RWPE2 (cell line): Measurements from ENCODE around the gene EGFLAM.

Experiments used
- ATAC-seq: fragments of 200-7000 bp; cut with Tn5 transposase; 3 replicates; pipeline ENCODE4 v1.9.1; 2021; ENCODE audit warnings: low read depth
- DNase-seq: peaks from one replicate; pipeline ENCODE4 v3.0.0-alpha.2; 2020; ENCODE audit warnings: low spot score
- H3K27ac ChIP-seq: fragments of 450-650 bp; 2 replicates; pipeline ENCODE4 v1.5.1; 2017; ENCODE audit warnings: mild to moderate bottlenecking; ENCODE audit not compliant: poor library complexity, severe bottlenecking
- H3K27me3 ChIP-seq: fragments of 250-450 bp; sonication (Bioruptor Pico); 2 replicates; pipeline ENCODE4 v1.5.1; 2021; ENCODE audit warnings: mild to moderate bottlenecking, moderate library complexity; ENCODE audit not compliant: insufficient read depth, poor library complexity, severe bottlenecking
- H3K36me3 ChIP-seq: fragments of 250-450 bp; sonication (Bioruptor Pico); 2 replicates; pipeline ENCODE4 v1.5.1; 2020; ENCODE audit warnings: low read depth, mild to moderate bottlenecking, moderate library complexity
- H3K4me1 ChIP-seq: fragments of 250-450 bp; sonication (Bioruptor Pico); 2 replicates; pipeline ENCODE4 v1.5.1; 2021; ENCODE audit warnings: mild to moderate bottlenecking, moderate library complexity; ENCODE audit not compliant: insufficient read depth, poor library complexity, severe bottlenecking
- H3K4me3 ChIP-seq: fragments of 250-450 bp; sonication (Bioruptor Pico); 2 replicates; pipeline ENCODE4 v1.5.1; 2021; ENCODE audit warnings: mild to moderate bottlenecking, moderate library complexity; ENCODE audit not compliant: severe bottlenecking
- H3K9me3 ChIP-seq: fragments of 250-450 bp; sonication (Bioruptor Pico); 2 replicates; pipeline ENCODE4 v1.5.1; 2021; ENCODE audit warnings: mild to moderate bottlenecking, moderate library complexity; ENCODE audit not compliant: severe bottlenecking
- CTCF ChIP-seq: fragments of 450-650 bp; IDR thresholded peaks from one replicate; pipeline ENCODE4 v1.5.1; 2017; ENCODE audit warnings: mild to moderate bottlenecking, moderate library complexity; ENCODE audit not compliant: poor library complexity, severe bottlenecking

Gene EGFLAM

GRCh38 chr5:38263983-38264382 is 5.6 kb downstream of the EGFLAM start:
- ATAC-seq: no peak
- no peaks in the 10 kb centered on the region for H3K4me1 ChIP-seq
- no peak for TF ChIP-seq CTCF
- no peaks in the 10 kb centered on the region for H3K36me3 ChIP-seq
- peaks cover 71% of the 10 kb centered on the region for H3K27me3 ChIP-seq
- no peak for DNase-seq
- no peak overlapping the region for H3K27ac ChIP-seq
- H3K9me3 ChIP-seq: no peaks in the 10 kb centered on the region
- H3K4me3 ChIP-seq: no peak overlapping the region

GRCh38 chr5:38265546-38266179 is 7.3 kb downstream of the EGFLAM start:
- no peak for DNase-seq
- ATAC-seq: peak; percentile 89
- Histone ChIP-seq H3K9me3 (no peaks in the 10 kb centered on the region), H3K4me1 (no peaks in the 10 kb centered on the region), H3K36me3 (no peaks in the 10 kb centered on the region), H3K4me3 (no peak overlapping the region), H3K27ac (no peak overlapping the region), H3K27me3 (peaks cover 55% of the 10 kb centered on the region)
- TF ChIP-seq CTCF: peak; percentile 96

- Histone ChIP-seq H3K4me3 (no peak overlapping the region), H3K27ac (no peak overlapping the region), H3K27me3 (peaks cover 37% of the 10 kb centered on the region), H3K36me3 (no peaks in the 10 kb centered on the region), H3K4me1 (no peaks in the 10 kb centered on the region), H3K9me3 (no peaks in the 10 kb centered on the region)
- DNase-seq (no peak), ATAC-seq (no peak)
- TF ChIP-seq CTCF: no peak
Observed at GRCh38 chr5:38267372-38267771, 9.0 kb downstream of the EGFLAM start.

GRCh38 chr5:38273626-38274025 is 15.3 kb downstream of the EGFLAM start:
- H3K27me3 ChIP-seq: no peaks in the 10 kb centered on the region
- no peaks in the 10 kb centered on the region for H3K9me3 ChIP-seq
- ATAC-seq: no peak
- H3K36me3 ChIP-seq: no peaks in the 10 kb centered on the region
- no peak overlapping the region for H3K4me3 ChIP-seq
- H3K27ac ChIP-seq: no peak overlapping the region
- no peaks in the 10 kb centered on the region for H3K4me1 ChIP-seq
- no peak for TF ChIP-seq CTCF
- no peak for DNase-seq

- DNase-seq (no peak), ATAC-seq (no peak)
- Histone ChIP-seq H3K27me3 (no peaks in the 10 kb centered on the region), H3K36me3 (no peaks in the 10 kb centered on the region), H3K9me3 (no peaks in the 10 kb centered on the region), H3K4me1 (no peaks in the 10 kb centered on the region), H3K27ac (no peak overlapping the region), H3K4me3 (no peak overlapping the region)
- no peak for TF ChIP-seq CTCF
Observed at GRCh38 chr5:38274370-38274769, 16.0 kb downstream of the EGFLAM start.
